CD4-positive, alpha-beta T cell treated with Interleukin-6 for 4 hours (primary cell): Measurements from ENCODE around the gene CTDSPL.

Source experiments
- DNase-seq: peaks from one replicate; pipeline ENCODE4 v3.0.0-alpha.2; 2020; ENCODE audit warnings: mixed read lengths

Gene CTDSPL

GRCh38 chr3:37855363-37855970, 6.2 kb upstream of the CTDSPL start:
- DNase-seq = peak; percentile 84

- DNase-seq = no peak
Observed at GRCh38 chr3:37856381-37856780, 5.3 kb upstream of the CTDSPL start.

GRCh38 chr3:37858742-37859141, 2.9 kb upstream of the CTDSPL start:
- DNase-seq = no peak

- no peak for DNase-seq
Observed at GRCh38 chr3:37859354-37859753, 2.3 kb upstream of the CTDSPL start.

- no peak for DNase-seq
Observed at GRCh38 chr3:37859908-37860199, 1.8 kb upstream of the CTDSPL start.

- DNase-seq = peak; percentile 53
Observed at GRCh38 chr3:37862219-37862902, 681 bp downstream of the CTDSPL start.

- DNase-seq = no peak
Observed at GRCh38 chr3:37862903-37863815, 1.5 kb downstream of the CTDSPL start.

- DNase-seq = no peak
Observed at GRCh38 chr3:37863949-37864822, 2.5 kb downstream of the CTDSPL start.

GRCh38 chr3:37864904-37865303, 3.2 kb downstream of the CTDSPL start:
- DNase-seq = peak; percentile 13

- no peak for DNase-seq
Observed at GRCh38 chr3:37867144-37867543, 5.5 kb downstream of the CTDSPL start.

GRCh38 chr3:37871858-37872257, 10.2 kb downstream of the CTDSPL start:
- no peak for DNase-seq

- DNase-seq = no peak
Observed at GRCh38 chr3:37872413-37873160, 10.9 kb downstream of the CTDSPL start.

- DNase-seq = no peak
Observed at GRCh38 chr3:37876279-37876678, 14.6 kb downstream of the CTDSPL start.

GRCh38 chr3:37882711-37883110, 21.0 kb downstream of the CTDSPL start:
- DNase-seq = no peak

GRCh38 chr3:37885814-37886213, 24.1 kb downstream of the CTDSPL start:
- no peak for DNase-seq

GRCh38 chr3:37886395-37886794, 24.7 kb downstream of the CTDSPL start:
- DNase-seq = no peak

GRCh38 chr3:37887062-37887461, 25.4 kb downstream of the CTDSPL start:
- DNase-seq = no peak

GRCh38 chr3:37887824-37888223, 26.1 kb downstream of the CTDSPL start:
- no peak for DNase-seq

- no peak for DNase-seq
Observed at GRCh38 chr3:37888421-37888820, 26.7 kb downstream of the CTDSPL start.

GRCh38 chr3:37890522-37890921, 28.8 kb downstream of the CTDSPL start:
- no peak for DNase-seq

- DNase-seq = no peak
Observed at GRCh38 chr3:37891227-37891626, 29.5 kb downstream of the CTDSPL start.

GRCh38 chr3:37892927-37893600, 31.4 kb downstream of the CTDSPL start:
- DNase-seq = no peak
